CD4-positive, alpha-beta T cell (primary cell): ENCODE results near the gene NUBPL. TPM values are rescaled to one million over a fixed set of nuclear protein-coding genes. Genes with fewer than 3 reads are reported as not detected.
"Not testable (repeated sequence)": the region's sequence is repeated elsewhere in the genome, so short reads cannot be mapped to it uniquely, and the experiment has no call there.

Source experiments
- ATAC-seq: fragments of 200-7000 bp; cut with Tn5 transposase; one replicate; pipeline ENCODE4 v1.10.0; 2022; ENCODE audit warnings: mild to moderate bottlenecking; ENCODE audit not compliant: poor library complexity
- CTCF ChIA-PET: fragments of 350-600 bp; sonication (Branson Sonifier 250); formaldehyde crosslinking; loops from one replicate; lab custom pipeline; 2021; ENCODE audit warnings: antibody characterized with exemption, inconsistent platforms; lab: Charles Lee
- POLR2A ChIA-PET: fragments of 350-600 bp; sonication (Branson Sonifier 250); formaldehyde crosslinking; loops from one replicate; lab custom pipeline; 2021; ENCODE audit warnings: antibody characterized with exemption, inconsistent platforms; lab: Charles Lee
- DNase-seq, 14 experiments: peaks; one replicate each; pipeline ENCODE4 v3.0.0-alpha.2; 2013 to 2020; ENCODE audit warnings: mixed read lengths in 2 of 14
- H3K27ac ChIP-seq, 2 donors: one replicate each; pipeline versions ENCODE4 v1.5.1 to v1.7.0; 2013; ENCODE audit warnings: low read length in 2 of 2, low read depth in 1 of 2, mild to moderate bottlenecking in 1 of 2
- H3K27me3 ChIP-seq, 2 experiments: 1 replicate in 1 of 2; 2 replicates in 1 of 2; pipeline versions ENCODE4 v1.6.1 to v1.7.0; 2013; ENCODE audit warnings: low read length in 2 of 2, control low read depth in 1 of 2, mild to moderate bottlenecking in 1 of 2, moderate library complexity in 1 of 2; ENCODE audit not compliant: insufficient read depth in 2 of 2, control insufficient read depth in 1 of 2
- H3K36me3 ChIP-seq: one replicate; pipeline ENCODE4 v1.6.1; 2013; ENCODE audit warnings: low read length, control low read depth; ENCODE audit not compliant: insufficient read depth
- H3K4me1 ChIP-seq: one replicate; pipeline ENCODE4 v1.6.1; 2013; ENCODE audit warnings: low read length, control low read depth; ENCODE audit not compliant: insufficient read depth
- H3K4me3 ChIP-seq: one replicate; pipeline ENCODE4 v1.5.1; 2013; ENCODE audit warnings: mild to moderate bottlenecking, low read length, moderate library complexity
- H3K9me3 ChIP-seq, 2 experiments: 1 replicate in 1 of 2; 2 replicates in 1 of 2; pipeline versions ENCODE4 v1.6.1 to v1.7.0; 2013; ENCODE audit warnings: low read length in 2 of 2, mild to moderate bottlenecking in 2 of 2, control low read depth in 1 of 2, moderate library complexity in 1 of 2; ENCODE audit not compliant: control insufficient read depth in 1 of 2, insufficient read depth in 1 of 2
- H3K27ac Mint-ChIP-seq: one replicate; pipeline ENCODE4 v1.8.0; 2020; ENCODE audit warnings: mixed read lengths
- H3K27me3 Mint-ChIP-seq: one replicate; pipeline ENCODE4 v1.8.0; 2021; ENCODE audit warnings: mixed read lengths
- H3K36me3 Mint-ChIP-seq: one replicate; pipeline ENCODE4 v1.8.0; 2021; ENCODE audit warnings: low read depth, mixed read lengths
- H3K4me1 Mint-ChIP-seq: one replicate; pipeline ENCODE4 v1.8.0; 2021; ENCODE audit warnings: low read depth, mixed read lengths
- H3K4me3 Mint-ChIP-seq: one replicate; pipeline ENCODE4 v1.8.0; 2020; ENCODE audit warnings: mild to moderate bottlenecking, mixed read lengths
- H3K9me3 Mint-ChIP-seq: one replicate; pipeline ENCODE4 v1.8.0; 2020; ENCODE audit warnings: mixed read lengths
- intact Hi-C, 2 experiments: fragments of 100-400 bp; cut with DNase I in 1 of 2; cut with micrococcal nuclease in 1 of 2; formaldehyde crosslinking; loops; one replicate each; pipeline versions ENCODE4 v1.15.1 to v1.9.0; 2023 to 2025; cut with DNase I, micrococcal nuclease
- total RNA-seq, 174 experiments: library from RNA in 2 of 174; stranded (reverse) in 2 of 174; gene quantifications; one replicate each; pipeline ENCODE4 v1.2.3 and lab custom pipeline; 2021 to 2026
- TF ChIP-seq, protein P1 (sequence below): fragments of 200-600 bp; IDR thresholded peaks from one replicate; pipeline ENCODE4 v1.8.0; 2022; ENCODE audit warnings: antibody characterized with exemption, mild to moderate bottlenecking

The NUBPL gene
- total RNA-seq, 2 experiments from 2014 or later, result 7.2 to 8.2 TPM

GRCh38 chr14:31864937-31865855 lies 304.0 kb downstream of the NUBPL start:
- Histone ChIP-seq H3K4me3 (no peak overlapping the region), H3K4me1 (no peaks in the 10 kb centered on the region), H3K9me3 (peaks cover 10 to 17% of the 10 kb centered on the region in 2 experiments), H3K27ac (no peak overlapping the region), H3K27me3 (no peaks in the 10 kb centered on the region), H3K36me3 (no peaks in the 10 kb centered on the region)
- Mint-ChIP-seq H3K4me3 (no peak overlapping the region), H3K9me3 (peaks cover 33% of the 10 kb centered on the region), H3K36me3 (peaks cover 32% of the 10 kb centered on the region), H3K27me3 (no peaks in the 10 kb centered on the region), H3K4me1 (no peaks in the 10 kb centered on the region), H3K27ac (no peak overlapping the region)
- DNase-seq (no peak), ATAC-seq (no peak)
- intact Hi-C loops, result no loop called here
- TF ChIP-seq, protein P1, sequence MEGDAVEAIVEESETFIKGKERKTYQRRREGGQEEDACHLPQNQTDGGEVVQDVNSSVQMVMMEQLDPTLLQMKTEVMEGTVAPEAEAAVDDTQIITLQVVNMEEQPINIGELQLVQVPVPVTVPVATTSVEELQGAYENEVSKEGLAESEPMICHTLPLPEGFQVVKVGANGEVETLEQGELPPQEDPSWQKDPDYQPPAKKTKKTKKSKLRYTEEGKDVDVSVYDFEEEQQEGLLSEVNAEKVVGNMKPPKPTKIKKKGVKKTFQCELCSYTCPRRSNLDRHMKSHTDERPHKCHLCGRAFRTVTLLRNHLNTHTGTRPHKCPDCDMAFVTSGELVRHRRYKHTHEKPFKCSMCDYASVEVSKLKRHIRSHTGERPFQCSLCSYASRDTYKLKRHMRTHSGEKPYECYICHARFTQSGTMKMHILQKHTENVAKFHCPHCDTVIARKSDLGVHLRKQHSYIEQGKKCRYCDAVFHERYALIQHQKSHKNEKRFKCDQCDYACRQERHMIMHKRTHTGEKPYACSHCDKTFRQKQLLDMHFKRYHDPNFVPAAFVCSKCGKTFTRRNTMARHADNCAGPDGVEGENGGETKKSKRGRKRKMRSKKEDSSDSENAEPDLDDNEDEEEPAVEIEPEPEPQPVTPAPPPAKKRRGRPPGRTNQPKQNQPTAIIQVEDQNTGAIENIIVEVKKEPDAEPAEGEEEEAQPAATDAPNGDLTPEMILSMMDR, result no peak
- ChIA-PET POLR2A (interaction anchor here (0.6 kb wide), 1 partner anchor 35 kb away, joined by 3 read pairs; no protein-coding TSS in a partner anchor), CTCF (no interaction called here)

DNA sequence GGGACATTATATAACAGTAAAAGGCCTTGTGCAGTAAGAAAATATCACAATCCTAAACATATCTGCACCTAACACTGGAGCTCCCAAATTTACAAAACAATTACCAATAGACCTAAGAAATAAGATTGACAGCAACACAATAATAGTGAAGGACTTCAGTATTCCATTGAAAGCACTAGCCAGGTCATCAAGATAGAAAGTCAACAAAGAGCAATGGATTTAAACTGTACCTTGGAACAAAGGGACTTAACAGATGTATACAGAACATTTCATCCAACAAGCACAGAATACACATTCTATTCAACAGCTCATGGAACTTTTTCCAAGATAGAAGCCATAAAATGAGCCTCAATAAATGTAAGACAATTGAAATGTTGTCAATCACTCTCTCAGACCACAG lies 306.4 kb downstream of the NUBPL start:
- Histone ChIP-seq H3K4me1 (no peaks in the 10 kb centered on the region), H3K27ac (no peak overlapping the region), H3K27me3 (no peaks in the 10 kb centered on the region), H3K9me3 (peaks cover 10 to 17% of the 10 kb centered on the region in 2 experiments), H3K4me3 (no peak overlapping the region), H3K36me3 (no peaks in the 10 kb centered on the region)
- TF ChIP-seq, protein P1, result no peak
- no peak for ATAC-seq
- no peaks in the 10 kb centered on the region for H3K4me1 Mint-ChIP-seq
- H3K27me3 Mint-ChIP-seq, result no peaks in the 10 kb centered on the region
- intact Hi-C loops, result no loop called here
- POLR2A ChIA-PET, result no interaction called here
- no peak for DNase-seq
- no peak overlapping the region for H3K4me3 Mint-ChIP-seq
- CTCF ChIA-PET, result no interaction called here
- H3K9me3 Mint-ChIP-seq, result peaks cover 30% of the 10 kb centered on the region
- no peak overlapping the region for H3K27ac Mint-ChIP-seq
- H3K36me3 Mint-ChIP-seq, result peaks cover 9% of the 10 kb centered on the region

DNA sequence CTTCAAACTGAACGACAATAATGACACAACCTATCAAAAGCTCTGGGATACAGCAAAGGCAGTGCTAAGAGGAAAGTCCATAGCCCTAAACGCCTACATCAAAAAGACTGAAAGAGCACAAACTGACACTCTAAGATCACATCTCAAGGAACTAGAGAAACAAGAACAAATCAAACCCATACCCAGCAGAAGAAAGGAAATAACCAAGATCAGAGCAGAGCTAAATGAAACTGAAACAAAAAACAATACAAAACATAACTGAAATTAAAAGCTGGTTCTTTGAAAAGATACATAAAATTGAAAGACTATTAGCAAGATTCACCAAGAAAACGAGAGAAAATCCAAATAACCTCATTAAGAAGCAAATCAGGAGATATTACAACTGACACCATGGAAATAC lies 306.9 kb downstream of the NUBPL start:
- H3K4me3 Mint-ChIP-seq, intact Hi-C loops, H3K36me3 Mint-ChIP-seq, H3K36me3 ChIP-seq, H3K27ac Mint-ChIP-seq, POLR2A ChIA-PET, H3K27ac ChIP-seq, H3K27me3 ChIP-seq, H3K4me1 Mint-ChIP-seq, CTCF ChIA-PET, H3K4me3 ChIP-seq, H3K4me1 ChIP-seq, ATAC-seq, H3K27me3 Mint-ChIP-seq: not testable (repeated sequence)
- H3K9me3 Mint-ChIP-seq, result peaks cover 29% of the 10 kb centered on the region
- H3K9me3 ChIP-seq, result peaks cover 10 to 17% of the 10 kb centered on the region in 2 experiments
- peak in 1 of 14 experiments; percentile 17 for DNase-seq
